Tibial nerve (tissue), 4 donors: ENCODE results near the gene COPS2. TPM values are rescaled to one million over a fixed set of nuclear protein-coding genes. Genes with fewer than 3 reads are reported as not detected.

Experiments used
- DNase-seq, 2 donors: peaks; one replicate each; pipeline ENCODE4 v3.0.0-alpha.2; 2019; ENCODE audit warnings: low spot score in 2 of 2
- H3K27ac ChIP-seq, 4 donors: fragments of 200-600 bp; sonication (generic) in 3 of 4; one replicate each; pipeline ENCODE4 v1.5.1; 2017 to 2019; ENCODE audit warnings: mild to moderate bottlenecking in 1 of 4
- H3K27me3 ChIP-seq, 2 donors: fragments of 200-600 bp; sonication (generic) in 1 of 2; one replicate each; pipeline versions ENCODE4 v1.5.1 to v1.6.0; 2017 to 2019
- H3K36me3 ChIP-seq, 3 donors: fragments of 200-600 bp; sonication (generic); one replicate each; pipeline ENCODE4 v1.5.1; 2018 to 2019
- H3K4me1 ChIP-seq, 4 donors: fragments of 200-600 bp; sonication (generic) in 3 of 4; one replicate each; pipeline ENCODE4 v1.5.1; 2017 to 2019
- H3K4me3 ChIP-seq, 4 donors: fragments of 200-600 bp; sonication (generic) in 3 of 4; one replicate each; pipeline ENCODE4 v1.5.1; 2017 to 2019; ENCODE audit warnings: mild to moderate bottlenecking in 1 of 4, moderate library complexity in 1 of 4
- H3K9me3 ChIP-seq, 4 donors: fragments of 200-600 bp; sonication (generic) in 3 of 4; one replicate each; pipeline ENCODE4 v1.5.1; 2017 to 2019
- EP300 ChIP-seq, 2 donors: sonication (generic); formaldehyde crosslinking; IDR thresholded peaks; one replicate each; pipeline ENCODE4 v1.6.1; 2017; ENCODE audit warnings: antibody characterized with exemption in 2 of 2, mild to moderate bottlenecking in 1 of 2
- POLR2A ChIP-seq, 2 donors: fragments of 450-650 bp; IDR thresholded peaks; one replicate each; pipeline ENCODE4 v1.6.1; 2017; ENCODE audit warnings: antibody characterized with exemption in 2 of 2, mild to moderate bottlenecking in 2 of 2, moderate library complexity in 2 of 2
- WGBS, 2 donors: methylation state at CpG; one replicate each; pipeline ENCODE4 v1.1.5; 2018; 5-methylcytosine and 5-hydroxymethylcytosine counted together
- total RNA-seq, 4 donors: library from RNA; depleted of rRNA; stranded (reverse); fragments of >200 nt; gene quantifications; one replicate each; pipeline ENCODE4 v1.1.0, GENCODE V29; 2016
- TF ChIP-seq, protein P1 (sequence below), 5 experiments: fragments of 200-600 bp in 3 of 5; fragments of 450-650 bp in 2 of 5; sonication (generic) in 3 of 5; IDR thresholded peaks; one replicate each; pipeline ENCODE4 v1.5.1; 2016 to 2019; ENCODE audit warnings: antibody characterized with exemption in 5 of 5, mild to moderate bottlenecking in 3 of 5, moderate library complexity in 2 of 5

Gene COPS2
- total RNA-seq: 10 to 100 TPM; 57.1 to 88.5 (median 67.7) TPM

DNA sequence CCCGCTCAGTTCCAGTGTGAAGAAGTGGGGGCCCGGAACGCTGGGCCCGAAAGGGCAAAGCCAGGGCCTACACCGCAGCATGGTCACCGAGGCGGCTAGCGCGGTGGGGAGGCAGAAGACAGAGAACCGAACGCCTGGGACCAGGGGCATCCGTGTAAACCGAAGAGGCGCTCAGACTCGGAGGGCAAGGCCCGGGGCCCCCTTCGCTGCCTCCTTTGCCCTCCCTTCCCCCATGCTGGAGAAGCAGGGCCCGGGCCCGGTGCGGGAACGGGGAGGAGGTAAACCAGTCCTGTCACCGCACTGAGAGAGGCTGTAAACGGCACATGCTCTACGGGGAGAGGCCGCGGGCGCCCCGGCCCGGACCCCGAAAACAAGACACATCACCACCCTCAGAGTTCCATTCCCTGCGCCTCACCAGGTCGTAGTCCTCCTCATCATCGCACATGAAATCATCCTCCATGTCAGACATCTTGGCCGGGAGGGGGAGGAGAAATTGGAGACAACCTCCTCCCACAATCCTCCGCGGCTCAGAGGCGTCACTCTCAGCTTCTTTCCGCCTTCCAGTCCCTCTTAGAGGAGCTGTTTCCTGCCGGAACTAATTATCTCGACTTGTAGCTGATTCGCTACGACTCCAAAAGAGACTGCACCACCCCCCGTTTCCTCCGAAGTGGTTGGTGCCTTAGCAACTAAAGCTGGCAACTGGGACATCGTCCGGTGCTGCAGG lies at the start of gene COPS2:
COPS2 (minus strand) TSS at position 490 of the 724 bp plus-strand sequence; CDS start at position 469, 21 bp downstream.
- peak; percentile 87 to 95 for DNase-seq
- Histone ChIP-seq H3K4me1 (peaks cover 3 to 72% (median 17%) of the 10 kb centered on the region in 4 donors), H3K9me3 (no peaks in the 10 kb centered on the region), H3K27me3 (no peaks in the 10 kb centered on the region), H3K27ac (peak within 1 kb of the TSS; percentile 83 to 96 (median 92)), H3K36me3 (no peaks in the 10 kb centered on the region), H3K4me3 (peak within 1 kb of the TSS; percentile 76 to 96 (median 88))
- TF ChIP-seq, protein P1, sequence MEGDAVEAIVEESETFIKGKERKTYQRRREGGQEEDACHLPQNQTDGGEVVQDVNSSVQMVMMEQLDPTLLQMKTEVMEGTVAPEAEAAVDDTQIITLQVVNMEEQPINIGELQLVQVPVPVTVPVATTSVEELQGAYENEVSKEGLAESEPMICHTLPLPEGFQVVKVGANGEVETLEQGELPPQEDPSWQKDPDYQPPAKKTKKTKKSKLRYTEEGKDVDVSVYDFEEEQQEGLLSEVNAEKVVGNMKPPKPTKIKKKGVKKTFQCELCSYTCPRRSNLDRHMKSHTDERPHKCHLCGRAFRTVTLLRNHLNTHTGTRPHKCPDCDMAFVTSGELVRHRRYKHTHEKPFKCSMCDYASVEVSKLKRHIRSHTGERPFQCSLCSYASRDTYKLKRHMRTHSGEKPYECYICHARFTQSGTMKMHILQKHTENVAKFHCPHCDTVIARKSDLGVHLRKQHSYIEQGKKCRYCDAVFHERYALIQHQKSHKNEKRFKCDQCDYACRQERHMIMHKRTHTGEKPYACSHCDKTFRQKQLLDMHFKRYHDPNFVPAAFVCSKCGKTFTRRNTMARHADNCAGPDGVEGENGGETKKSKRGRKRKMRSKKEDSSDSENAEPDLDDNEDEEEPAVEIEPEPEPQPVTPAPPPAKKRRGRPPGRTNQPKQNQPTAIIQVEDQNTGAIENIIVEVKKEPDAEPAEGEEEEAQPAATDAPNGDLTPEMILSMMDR (IDR thresholded peaks at IDR 0.05): peak in 2 of 5 experiments; percentile 21 to 35
- TF ChIP-seq POLR2A (IDR thresholded peaks at IDR 0.05): peak; percentile 41 to 79
- TF ChIP-seq EP300 (IDR thresholded peaks at IDR 0.05): peak; percentile 95 to 97
- 1% methylated on average over 23 to 39 of the region's 46 CpGs for WGBS, 2 donors

DNA sequence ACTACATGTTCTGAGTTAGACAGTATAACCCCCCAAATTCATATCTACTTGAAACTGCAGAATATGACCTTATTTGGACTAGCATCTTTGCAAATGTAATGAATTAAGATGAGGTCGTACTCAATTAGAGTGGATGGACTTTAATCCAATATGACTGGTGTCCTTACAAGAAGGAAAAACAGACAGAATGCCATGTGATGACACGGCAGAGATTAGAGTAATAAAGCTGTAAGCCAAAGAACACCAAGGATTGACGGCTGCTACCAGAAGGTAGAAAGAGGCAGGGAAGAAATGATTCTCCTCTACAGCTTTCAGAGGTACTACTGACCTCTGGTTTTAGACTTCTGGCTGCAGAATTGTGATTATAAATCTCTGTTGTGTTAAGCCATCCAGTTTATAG lies 44.9 kb upstream of the COPS2 start:
- DNase-seq: no peak
- WGBS, 2 donors: 77 to 82% methylated on average over 3 of the region's 3 CpGs
- H3K4me3 ChIP-seq: no peak overlapping the region
- H3K9me3 ChIP-seq: peaks cover 0 to 8% (median 0%) of the 10 kb centered on the region in 4 donors
- TF ChIP-seq, protein P1 (IDR thresholded peaks at IDR 0.05): no peak
- TF ChIP-seq POLR2A (IDR thresholded peaks at IDR 0.05): no peak
- TF ChIP-seq EP300 (IDR thresholded peaks at IDR 0.05): no peak
- peaks cover 0 to 40% (median 0%) of the 10 kb centered on the region in 3 donors for H3K36me3 ChIP-seq
- H3K4me1 ChIP-seq: peaks cover 0 to 28% (median 2%) of the 10 kb centered on the region in 4 donors
- no peaks in the 10 kb centered on the region for H3K27me3 ChIP-seq
- H3K27ac ChIP-seq: no peak overlapping the region

GRCh38 chr15:49199666-49200065 lies 44.3 kb upstream of the COPS2 start:
- no peak for DNase-seq
- Histone ChIP-seq H3K4me3 (no peak overlapping the region), H3K4me1 (peaks cover 0 to 28% (median 2%) of the 10 kb centered on the region in 4 donors), H3K9me3 (peaks cover 0 to 4% (median 0%) of the 10 kb centered on the region in 4 donors), H3K36me3 (peaks cover 0 to 34% (median 0%) of the 10 kb centered on the region in 3 donors), H3K27ac (peak overlapping the region in 1 of 4 donors; percentile 47), H3K27me3 (no peaks in the 10 kb centered on the region)
- WGBS, 2 donors: 46 to 53% methylated on average over 3 of the region's 3 CpGs
- TF ChIP-seq POLR2A (IDR thresholded peaks at IDR 0.05) (no peak), EP300 (IDR thresholded peaks at IDR 0.05) (no peak)
- TF ChIP-seq, protein P1 (IDR thresholded peaks at IDR 0.05): no peak

DNA sequence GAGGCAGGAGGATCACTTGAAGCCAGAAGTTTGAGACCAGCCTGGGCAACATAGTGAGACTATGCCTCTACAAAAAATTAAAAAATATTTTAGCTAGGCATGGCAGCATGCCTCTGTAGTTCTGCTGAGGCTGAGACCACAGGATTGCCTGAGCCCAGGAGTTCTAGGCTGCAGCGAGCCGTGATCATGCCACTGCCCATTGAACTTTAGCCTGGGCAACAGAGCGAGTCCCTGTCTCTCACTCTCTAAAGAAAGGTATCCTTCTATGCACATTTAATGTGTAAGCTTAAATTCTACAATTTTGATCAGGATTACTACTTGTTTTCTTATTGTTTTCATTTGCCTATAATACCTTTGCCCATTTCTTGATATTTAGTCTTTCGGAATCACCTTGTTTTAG lies 41.5 kb upstream of the COPS2 start:
- WGBS, 2 donors: 95 to 96% methylated on average over 4 of the region's 4 CpGs

More for the DNA sequence above, 41.5 kb upstream of the COPS2 start:
- DNase-seq: no peak
- no peak for TF ChIP-seq EP300 (IDR thresholded peaks at IDR 0.05)
- TF ChIP-seq POLR2A (IDR thresholded peaks at IDR 0.05): no peak
- TF ChIP-seq, protein P1 (IDR thresholded peaks at IDR 0.05): no peak
- no peaks in the 10 kb centered on the region for H3K27me3 ChIP-seq
- peaks cover 0 to 5% (median 0%) of the 10 kb centered on the region in 3 donors for H3K36me3 ChIP-seq
- H3K4me1 ChIP-seq: peaks cover 0 to 28% (median 2%) of the 10 kb centered on the region in 4 donors
- H3K4me3 ChIP-seq: no peak overlapping the region
- no peaks in the 10 kb centered on the region for H3K9me3 ChIP-seq
- H3K27ac ChIP-seq: no peak overlapping the region
